Measurements from ENCODE around the gene ZNF684. TPM values are rescaled to one million over a fixed set of nuclear protein-coding genes. Genes with fewer than 3 reads are reported as not detected.

ZNF684 gene
- total and polyA plus RNA-seq, 2 donors (not counting 1 experiment from before 2014, with no cell fraction given), result 2.9 to 7.4 TPM

DNA sequence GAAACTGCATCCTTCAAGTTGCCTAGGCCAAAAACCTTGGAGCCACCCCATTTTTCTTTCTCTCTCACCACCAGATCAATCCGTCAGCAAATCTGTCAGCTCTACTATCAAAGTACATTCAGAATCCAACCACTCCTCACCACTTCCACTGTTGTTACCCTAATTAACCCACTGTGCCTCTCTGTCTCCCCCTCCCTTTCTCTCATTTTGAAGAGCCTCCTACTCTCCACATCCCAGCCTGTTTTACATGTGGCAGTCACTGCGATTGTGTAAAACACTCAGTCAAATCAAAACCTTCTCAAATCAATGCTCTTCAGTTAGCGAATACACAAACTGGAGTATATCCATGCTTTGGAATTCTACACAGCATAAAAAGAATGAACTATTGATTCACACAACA lies 33.1 kb downstream of the ZNF684 start:
- 83% methylated on average over 2 of the region's 3 CpGs for WGBS (ENCODE audit: insufficient coverage)
- H3K27ac Mint-ChIP-seq, result no peak overlapping the region
- no peak overlapping the region for H3K4me2 ChIP-seq (replicated peaks; ENCODE audit: low read depth, low read length, poor library complexity, severe bottlenecking)

DNA sequence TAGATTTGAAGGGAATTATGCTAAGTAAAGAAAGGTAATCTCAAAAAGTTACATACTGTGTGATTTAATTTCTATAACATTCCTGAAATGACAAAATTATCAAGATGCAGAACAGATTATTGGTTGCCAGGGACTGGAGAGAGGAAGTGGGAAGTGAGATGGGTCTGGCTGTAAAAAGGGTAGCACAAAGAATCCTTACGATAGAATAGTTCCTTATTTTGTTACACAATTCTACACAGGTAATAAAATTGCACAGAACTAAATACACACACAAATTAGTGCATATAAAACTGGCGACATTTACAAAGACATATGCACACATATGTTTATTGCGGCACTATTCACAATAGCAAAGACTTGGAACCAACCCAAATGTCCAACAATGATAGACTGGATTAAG lies 33.5 kb downstream of the ZNF684 start:
- no peaks in the 10 kb centered on the region for H3K9me3 ChIP-seq (ENCODE audit: control extremely low read depth in 1 of 3, control insufficient read depth in 2 of 3, insufficient read depth in 1 of 3, low read length in 2 of 3)
- CTCF ChIA-PET, result no interaction called here
- Mint-ChIP-seq H3K4me3 (no peak overlapping the region), H3K9me3 (ENCODE audit: insufficient read depth) (no peaks in the 10 kb centered on the region), H3K4me1 (no peaks in the 10 kb centered on the region), H3K27ac (no peak overlapping the region), H3K27me3 (peaks cover 21% of the 10 kb centered on the region)
- TF ChIP-seq EZH2 (IDR thresholded peaks at IDR 0.05; ENCODE audit: borderline replicate concordance, insufficient read depth, low read depth, low read length, poor library complexity, severe bottlenecking), result no peak
- TF ChIP-seq, protein P1, sequence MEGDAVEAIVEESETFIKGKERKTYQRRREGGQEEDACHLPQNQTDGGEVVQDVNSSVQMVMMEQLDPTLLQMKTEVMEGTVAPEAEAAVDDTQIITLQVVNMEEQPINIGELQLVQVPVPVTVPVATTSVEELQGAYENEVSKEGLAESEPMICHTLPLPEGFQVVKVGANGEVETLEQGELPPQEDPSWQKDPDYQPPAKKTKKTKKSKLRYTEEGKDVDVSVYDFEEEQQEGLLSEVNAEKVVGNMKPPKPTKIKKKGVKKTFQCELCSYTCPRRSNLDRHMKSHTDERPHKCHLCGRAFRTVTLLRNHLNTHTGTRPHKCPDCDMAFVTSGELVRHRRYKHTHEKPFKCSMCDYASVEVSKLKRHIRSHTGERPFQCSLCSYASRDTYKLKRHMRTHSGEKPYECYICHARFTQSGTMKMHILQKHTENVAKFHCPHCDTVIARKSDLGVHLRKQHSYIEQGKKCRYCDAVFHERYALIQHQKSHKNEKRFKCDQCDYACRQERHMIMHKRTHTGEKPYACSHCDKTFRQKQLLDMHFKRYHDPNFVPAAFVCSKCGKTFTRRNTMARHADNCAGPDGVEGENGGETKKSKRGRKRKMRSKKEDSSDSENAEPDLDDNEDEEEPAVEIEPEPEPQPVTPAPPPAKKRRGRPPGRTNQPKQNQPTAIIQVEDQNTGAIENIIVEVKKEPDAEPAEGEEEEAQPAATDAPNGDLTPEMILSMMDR (IDR thresholded peaks at IDR 0.05), result no peak
- H3K27me3 ChIP-seq (replicated peaks in 1 of 4; ENCODE audit: control extremely low read depth in 1 of 4, control insufficient read depth in 3 of 4, insufficient read depth in 4 of 4, low read length in 3 of 4), result peaks cover 0 to 4% (median 0%) of the 10 kb centered on the region in 4 experiments
- no peak overlapping the region for H2AFZ ChIP-seq (ENCODE audit: insufficient read depth, low read depth, low read length, poor library complexity, severe bottlenecking)
- no peak overlapping the region for H3K4me2 ChIP-seq (replicated peaks; ENCODE audit: low read depth, low read length, poor library complexity, severe bottlenecking)
- H3K4me3 ChIP-seq (ENCODE audit: control extremely low read depth in 1 of 5, extremely low read depth in 1 of 5, insufficient read depth in 1 of 5, low read depth in 2 of 5, low read length in 4 of 5), result no peak overlapping the region
- no CpG with 5 or more reads among the region's 3 CpGs for WGBS (ENCODE audit: insufficient coverage)
- H3K79me2 ChIP-seq (ENCODE audit: control insufficient read depth, insufficient read depth, low read length), result no peaks in the 10 kb centered on the region
- ATAC-seq (ENCODE audit: low read depth) (no peak), DNase-seq (no peak)
- H3K4me1 ChIP-seq (ENCODE audit: control insufficient read depth in 2 of 2, insufficient read depth in 2 of 2, low read length in 2 of 2), result no peaks in the 10 kb centered on the region
- no peaks in the 10 kb centered on the region for H4K20me1 ChIP-seq (ENCODE audit: control insufficient read depth, insufficient read depth, low read length, poor library complexity, severe bottlenecking)
- H3K9ac ChIP-seq (ENCODE audit: low read length), result no peak overlapping the region
- no peak overlapping the region for H3K27ac ChIP-seq (ENCODE audit: low read length in 2 of 2)
- POLR2A ChIA-PET, result no interaction called here
- intact Hi-C loops (cut with micrococcal nuclease), result no loop called here
- no peaks in the 10 kb centered on the region for H3K36me3 ChIP-seq (replicated peaks in 1 of 2; ENCODE audit: control extremely low read depth in 1 of 2, control insufficient read depth in 1 of 2, extremely low read depth in 1 of 2, insufficient read depth in 2 of 2, low read length in 1 of 2)

More for the DNA sequence above, 33.1 kb downstream of the ZNF684 start:
- TF ChIP-seq EZH2 (IDR thresholded peaks at IDR 0.05; ENCODE audit: borderline replicate concordance, insufficient read depth, low read depth, low read length, poor library complexity, severe bottlenecking), result no peak
- TF ChIP-seq, protein P1 (IDR thresholded peaks at IDR 0.05), result no peak
- intact Hi-C loops (cut with micrococcal nuclease), result no loop called here
- no peaks in the 10 kb centered on the region for H3K9me3 ChIP-seq (ENCODE audit: control extremely low read depth in 1 of 3, control insufficient read depth in 2 of 3, insufficient read depth in 1 of 3, low read length in 2 of 3)
- no peak overlapping the region for H3K27ac ChIP-seq (ENCODE audit: low read length in 2 of 2)
- H3K9me3 Mint-ChIP-seq (ENCODE audit: insufficient read depth), result no peaks in the 10 kb centered on the region
- H3K36me3 ChIP-seq (replicated peaks in 1 of 2; ENCODE audit: control extremely low read depth in 1 of 2, control insufficient read depth in 1 of 2, extremely low read depth in 1 of 2, insufficient read depth in 2 of 2, low read length in 1 of 2), result no peaks in the 10 kb centered on the region
- no peaks in the 10 kb centered on the region for H4K20me1 ChIP-seq (ENCODE audit: control insufficient read depth, insufficient read depth, low read length, poor library complexity, severe bottlenecking)
- POLR2A ChIA-PET, result no interaction called here
- H3K4me1 Mint-ChIP-seq, result no peaks in the 10 kb centered on the region
- no peak overlapping the region for H3K4me3 Mint-ChIP-seq
- no peaks in the 10 kb centered on the region for H3K79me2 ChIP-seq (ENCODE audit: control insufficient read depth, insufficient read depth, low read length)
- CTCF ChIA-PET, result no interaction called here
- H3K4me1 ChIP-seq (ENCODE audit: control insufficient read depth in 2 of 2, insufficient read depth in 2 of 2, low read length in 2 of 2), result no peaks in the 10 kb centered on the region
- H3K4me3 ChIP-seq (ENCODE audit: control extremely low read depth in 1 of 5, extremely low read depth in 1 of 5, insufficient read depth in 1 of 5, low read depth in 2 of 5, low read length in 4 of 5), result no peak overlapping the region
- H2AFZ ChIP-seq (ENCODE audit: insufficient read depth, low read depth, low read length, poor library complexity, severe bottlenecking), result no peak overlapping the region
- ATAC-seq (ENCODE audit: low read depth) (no peak), DNase-seq (no peak)
- peaks cover 0 to 4% (median 0%) of the 10 kb centered on the region in 4 experiments for H3K27me3 ChIP-seq (replicated peaks in 1 of 4; ENCODE audit: control extremely low read depth in 1 of 4, control insufficient read depth in 3 of 4, insufficient read depth in 4 of 4, low read length in 3 of 4)
- no peak overlapping the region for H3K9ac ChIP-seq (ENCODE audit: low read length)
- peaks cover 21% of the 10 kb centered on the region for H3K27me3 Mint-ChIP-seq
